ENCODE data around the gene C13orf46.

C13orf46 gene

DNA sequence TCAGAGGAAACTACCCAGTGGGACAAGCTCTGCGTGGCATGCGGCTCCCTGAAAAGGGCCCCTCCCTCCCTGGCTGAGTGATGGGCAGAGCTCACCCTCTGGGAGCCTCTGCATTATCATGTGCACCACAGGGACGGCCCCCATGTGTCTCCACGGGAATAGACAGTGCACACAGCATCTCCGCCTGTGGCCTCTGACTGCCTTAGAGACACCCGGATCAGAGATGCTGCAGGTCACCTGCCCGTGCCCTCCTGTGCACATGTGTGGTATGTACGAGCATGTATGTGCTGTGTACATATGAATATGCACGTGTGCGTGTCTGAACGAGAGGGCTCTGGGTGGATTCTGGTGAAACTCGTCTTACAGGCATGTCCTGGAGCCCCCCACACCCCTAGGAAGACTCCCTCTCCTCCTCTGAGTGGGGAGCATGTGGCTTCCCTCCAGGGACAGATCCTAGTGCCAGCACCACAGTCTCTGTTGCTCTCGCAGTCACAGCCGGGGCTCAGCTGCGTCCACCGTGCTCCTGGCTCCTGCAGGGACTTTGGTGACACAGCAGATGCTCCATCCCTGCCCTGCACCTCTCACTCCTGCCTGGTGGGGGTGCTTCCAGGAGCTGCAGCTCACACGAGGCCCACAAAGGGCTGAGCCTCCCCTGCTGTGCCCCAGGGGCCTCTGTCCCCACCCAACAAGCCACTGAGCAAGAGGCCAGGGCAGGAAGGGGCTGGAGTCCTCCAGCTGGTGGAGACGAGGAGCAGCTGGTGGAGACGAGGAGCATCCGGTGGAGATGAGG lies 19.6 kb downstream of the C13orf46 start:
- DNase-seq (ENCODE audit: low spot score), result no peak

DNA sequence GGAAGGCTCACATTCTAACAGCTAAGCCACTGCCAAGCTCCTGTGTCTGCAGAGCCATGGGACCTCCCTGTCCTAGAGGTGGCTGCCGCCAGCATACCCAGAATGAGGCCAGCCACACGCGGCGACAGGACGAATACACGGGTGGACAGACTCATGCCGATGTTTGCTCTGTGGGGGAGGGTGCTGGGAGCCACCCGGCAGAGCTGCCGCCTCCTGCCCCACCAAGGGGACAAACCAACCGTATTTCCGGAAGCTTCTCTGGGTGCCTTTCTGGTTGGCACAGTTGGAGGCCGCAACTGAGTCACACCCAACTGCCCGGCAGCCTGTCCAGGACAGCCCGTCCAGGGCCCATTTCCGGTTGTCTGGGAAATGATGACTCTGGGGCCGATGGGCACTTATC lies 20.3 kb downstream of the C13orf46 start:
- no peak for DNase-seq (ENCODE audit: low spot score)

DNA sequence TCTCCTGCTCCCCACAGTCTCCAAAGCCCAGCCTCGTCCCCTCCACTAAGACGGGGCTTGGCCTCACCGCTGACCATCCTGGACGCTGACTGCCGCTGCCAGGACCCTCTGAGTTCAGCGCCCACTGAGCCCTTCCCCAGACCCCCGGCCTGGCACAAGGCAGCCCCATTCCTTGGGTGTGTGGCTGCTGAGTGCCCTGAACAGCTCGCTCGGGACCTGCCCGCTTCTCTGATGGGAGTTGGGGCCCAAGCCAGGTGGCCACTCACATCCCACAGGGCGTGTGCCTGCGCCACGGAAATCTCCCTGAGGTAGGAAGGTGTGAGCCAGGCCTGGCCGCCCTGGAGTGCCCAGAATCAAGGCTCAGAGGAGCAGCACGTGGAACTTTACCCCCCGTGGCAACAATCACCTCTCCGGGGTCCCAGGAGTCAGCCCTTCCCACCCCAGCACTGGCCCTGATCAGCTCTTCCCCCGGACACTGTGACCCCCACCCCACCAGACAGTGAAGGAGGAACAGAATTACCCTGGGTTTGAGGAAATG lies 20.8 kb downstream of the C13orf46 start:
- no peak for DNase-seq (ENCODE audit: low spot score)

DNA sequence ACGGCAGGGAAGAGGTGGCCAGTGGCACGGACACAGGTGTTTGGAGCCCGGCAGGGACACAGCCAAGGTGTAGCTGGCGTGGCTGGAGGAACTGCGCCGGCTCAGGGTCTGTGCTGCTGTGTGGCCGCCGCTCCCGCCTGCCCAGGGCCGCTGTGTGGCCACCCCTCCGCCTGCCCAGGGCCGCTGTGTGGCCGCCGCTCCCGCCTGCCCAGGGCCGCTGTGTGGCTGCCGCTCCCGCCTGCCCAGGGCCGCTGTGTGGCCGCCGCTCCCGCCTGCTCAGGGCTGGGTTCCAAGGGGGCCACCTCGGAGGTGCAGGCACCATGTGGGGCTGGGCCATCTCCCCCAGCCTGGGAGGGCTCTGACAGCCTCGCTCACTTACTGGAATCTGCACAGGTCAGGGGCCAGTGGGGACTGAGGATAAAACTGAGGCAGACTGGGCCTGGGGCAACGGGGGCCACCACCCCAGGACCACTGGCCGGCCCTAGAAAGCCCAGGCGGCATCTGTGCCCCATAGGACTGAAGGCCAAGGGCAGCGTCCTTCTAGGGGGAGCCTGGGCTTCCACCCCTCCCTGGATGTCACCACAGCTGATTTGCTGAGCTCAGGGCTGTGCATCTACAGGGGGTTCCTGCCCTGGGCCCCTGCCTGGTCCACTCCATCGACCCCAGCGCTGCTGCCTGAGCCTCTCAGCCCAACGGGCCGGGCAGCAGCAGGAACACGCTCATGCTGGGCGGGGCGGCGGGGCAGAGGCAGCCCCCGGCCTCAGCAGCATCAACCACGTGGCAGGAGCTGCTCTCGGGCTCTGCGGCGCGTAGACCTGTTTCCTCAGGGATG lies 21.5 kb downstream of the C13orf46 start:
- no peak for DNase-seq (ENCODE audit: low spot score)

DNA sequence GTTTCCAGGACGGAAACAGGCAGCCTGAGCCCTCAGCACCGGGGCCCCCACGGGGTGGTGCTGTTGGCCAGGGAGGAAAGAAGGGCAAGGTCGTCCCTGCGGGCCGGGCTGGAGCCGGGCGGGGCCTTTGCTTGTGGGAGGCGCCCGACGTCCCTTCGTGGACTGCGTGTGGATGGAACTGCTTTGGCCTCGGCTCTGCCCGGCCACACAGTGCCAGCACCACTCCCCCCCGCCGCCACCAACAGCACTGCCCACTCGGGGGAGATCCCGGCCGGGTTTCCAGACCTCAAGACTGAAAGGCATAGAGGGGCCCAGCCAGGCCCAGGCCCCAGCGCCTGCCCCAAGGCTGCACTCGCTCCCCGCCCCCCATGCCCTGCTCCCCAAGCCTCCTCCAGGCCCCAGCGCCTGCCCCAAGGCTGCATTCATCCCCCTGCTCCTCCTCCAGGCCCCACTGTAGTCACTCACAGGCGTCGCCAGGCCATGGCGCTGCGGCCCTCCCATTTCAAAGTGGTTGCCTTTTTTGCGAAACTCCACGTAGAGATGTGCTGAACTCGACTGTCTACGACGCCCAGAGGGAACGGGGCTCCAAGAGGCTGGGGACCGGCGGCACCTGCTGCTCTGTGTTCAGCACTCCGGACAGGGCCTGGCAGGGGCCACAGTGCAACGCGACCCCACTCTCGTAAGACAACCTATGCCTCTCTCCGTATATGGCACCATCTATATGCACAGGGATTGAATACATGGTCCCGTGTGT lies 22.5 kb downstream of the C13orf46 start:
- DNase-seq (ENCODE audit: low spot score), result peak; percentile 87

DNA sequence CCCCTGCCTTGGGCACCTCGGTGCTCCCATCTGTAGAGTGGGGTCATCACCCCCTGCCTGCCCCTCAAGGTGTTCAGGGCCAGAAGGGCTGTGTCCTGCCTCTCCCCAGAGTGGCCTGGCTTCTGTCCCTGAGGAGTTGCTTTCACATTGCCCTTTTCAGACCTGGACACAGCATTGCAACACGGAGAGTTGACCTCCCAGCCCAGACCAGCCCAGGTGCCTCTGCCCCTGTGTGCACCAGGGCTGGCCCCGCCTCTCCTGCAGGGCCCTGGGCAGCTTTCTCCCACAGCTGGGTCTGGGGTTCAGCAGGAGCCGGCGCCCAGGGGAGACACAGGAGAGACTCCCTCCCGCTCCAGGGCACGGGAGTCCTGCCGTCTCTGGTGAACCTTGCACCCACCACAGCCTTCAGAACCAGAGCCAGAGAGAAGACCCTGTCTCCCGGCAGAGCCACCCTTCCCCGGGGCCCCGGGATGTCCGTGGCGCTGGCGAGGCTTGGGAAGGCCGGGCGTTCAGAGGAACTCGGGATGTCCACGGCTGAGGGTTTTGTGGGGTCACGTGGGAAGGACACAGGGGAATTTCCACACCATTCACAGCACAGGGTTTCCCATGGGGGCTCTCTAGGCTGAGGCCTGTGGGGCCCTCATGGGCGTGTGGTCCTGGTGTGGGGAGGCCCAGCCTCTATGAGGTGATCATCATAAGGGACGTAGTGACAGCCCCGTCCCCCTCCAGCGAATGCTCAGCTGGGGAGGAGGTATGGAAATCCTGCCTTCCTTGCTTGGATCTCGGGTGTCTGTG lies 23.2 kb downstream of the C13orf46 start:
- no peak for DNase-seq (ENCODE audit: low spot score)

DNA sequence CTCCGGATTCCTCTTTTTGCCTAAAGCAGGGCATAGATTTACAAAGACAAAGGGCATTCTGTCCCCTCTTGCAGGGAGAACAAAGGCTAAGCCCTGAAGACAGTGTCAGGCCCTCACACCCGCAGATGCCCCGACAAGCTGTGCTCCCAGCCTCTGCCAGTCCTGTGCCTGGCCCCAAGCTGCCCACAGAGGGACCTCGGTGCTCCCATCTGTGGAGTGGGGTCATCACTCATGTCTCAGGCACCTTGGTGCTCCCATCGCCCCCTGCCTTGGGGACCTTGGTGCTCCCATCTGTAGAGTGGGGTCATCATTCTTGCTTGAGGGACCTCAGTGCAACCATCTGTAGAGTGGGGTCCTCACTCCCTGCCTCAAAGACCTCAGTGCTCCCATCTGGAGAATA lies 24.3 kb downstream of the C13orf46 start:
- DNase-seq (ENCODE audit: low spot score), result no peak

DNA sequence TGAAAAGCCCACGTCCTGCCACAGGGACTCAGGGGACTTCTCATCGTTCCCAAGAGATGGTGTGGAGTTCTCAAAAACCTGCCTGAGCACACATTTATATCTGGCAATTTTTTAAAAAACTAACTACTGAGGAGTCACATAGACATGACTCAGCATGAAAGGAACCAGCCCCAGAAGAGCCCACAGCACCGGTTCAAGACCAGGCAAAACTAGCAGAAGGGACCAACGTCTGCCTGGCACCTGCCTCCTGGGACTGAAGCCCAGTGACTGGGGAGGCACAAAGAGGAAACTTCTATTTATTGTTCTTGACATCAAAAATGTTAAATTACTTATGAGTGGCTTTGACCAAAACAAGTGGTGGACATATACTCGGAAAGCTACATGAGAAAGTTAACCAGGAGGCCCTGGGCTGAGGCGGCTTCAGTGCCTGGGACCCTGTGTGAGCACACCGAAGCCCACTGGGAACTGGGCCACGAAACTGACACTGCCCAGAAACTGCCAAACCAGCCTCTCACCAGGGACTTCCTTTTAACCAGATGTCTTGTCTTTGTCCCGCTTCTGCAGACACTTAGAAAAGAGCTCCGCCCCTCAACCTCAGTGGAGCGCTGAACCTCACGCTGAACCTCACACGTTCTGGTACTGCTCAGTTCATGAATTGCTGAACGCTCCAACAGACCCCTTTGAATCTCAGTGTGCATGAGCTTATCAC lies 25.7 kb downstream of the C13orf46 start:
- DNase-seq (ENCODE audit: low spot score), result no peak

DNA sequence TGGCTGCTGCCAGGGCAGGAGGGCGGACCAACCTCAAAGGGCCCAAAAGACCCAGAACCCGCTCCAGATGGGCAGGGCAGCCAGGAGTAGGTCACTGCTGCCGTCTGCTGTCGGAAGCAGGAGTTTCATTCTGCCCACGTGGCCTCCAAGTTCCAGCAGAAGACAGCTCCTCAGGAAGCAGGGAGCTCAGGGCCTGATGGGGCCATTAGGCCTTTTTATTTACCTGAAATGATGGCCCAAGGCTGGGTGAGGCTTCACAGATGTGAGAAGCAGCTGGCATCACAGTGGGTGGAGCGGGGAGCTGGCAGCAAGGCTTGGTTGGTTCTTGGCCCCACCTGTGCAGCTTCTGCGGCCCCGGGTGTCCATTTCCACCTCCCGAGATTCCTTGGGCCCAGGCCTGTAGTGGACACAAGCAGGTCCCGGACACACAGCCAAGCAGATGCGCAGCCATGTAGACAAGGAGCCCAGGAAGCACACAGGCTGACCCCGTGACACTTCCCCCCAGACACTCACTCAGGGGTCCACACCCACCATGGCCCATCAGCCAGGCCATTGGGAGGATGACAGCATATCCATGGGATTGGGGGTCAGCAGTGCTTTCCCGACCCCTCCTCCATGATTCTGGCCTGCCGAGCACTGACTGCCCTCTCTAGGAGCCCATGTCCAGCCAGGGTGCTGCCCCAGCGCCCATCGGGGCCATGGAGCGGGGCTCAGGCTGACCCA lies 26.4 kb downstream of the C13orf46 start:
- no peak for DNase-seq (ENCODE audit: low spot score)

DNA sequence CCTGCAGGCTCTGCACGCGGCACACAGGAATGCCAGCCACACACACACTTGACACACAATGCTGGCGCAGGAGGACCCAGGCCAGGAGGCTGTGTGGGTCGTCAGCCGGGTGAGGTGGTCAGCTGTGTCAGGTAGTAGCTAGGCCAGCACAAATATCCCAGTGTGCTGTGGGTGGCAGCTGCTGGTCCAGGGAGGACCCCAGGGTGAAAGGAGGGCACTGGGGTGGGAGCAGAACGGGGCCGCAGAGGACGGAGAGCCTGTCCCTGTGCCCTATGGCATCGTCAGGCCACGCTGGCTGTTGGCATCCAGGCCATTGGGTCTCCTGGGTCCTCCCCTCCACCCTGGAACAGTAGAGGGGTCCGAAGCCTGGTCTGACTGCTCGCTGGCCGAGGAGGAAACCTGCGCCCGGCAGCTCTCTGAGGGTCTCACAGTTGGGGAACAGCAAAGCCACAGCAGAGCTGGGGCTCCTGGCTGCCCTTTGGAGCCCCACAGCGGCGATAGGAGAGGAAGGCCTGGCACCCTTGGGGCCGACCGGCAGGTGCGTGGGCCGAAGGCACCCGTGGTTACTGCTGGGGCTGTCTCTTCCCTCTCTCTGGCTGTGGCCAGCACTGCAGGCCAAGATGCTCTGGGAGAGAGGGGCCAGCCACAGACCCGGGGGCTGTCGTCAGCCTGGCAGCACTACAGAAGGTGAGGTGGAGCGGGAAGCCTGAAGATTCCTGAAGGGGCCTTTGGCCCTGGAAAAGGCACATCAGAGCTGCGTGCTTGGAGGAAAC lies 27.3 kb downstream of the C13orf46 start:
- no peak for DNase-seq (ENCODE audit: low spot score)

DNA sequence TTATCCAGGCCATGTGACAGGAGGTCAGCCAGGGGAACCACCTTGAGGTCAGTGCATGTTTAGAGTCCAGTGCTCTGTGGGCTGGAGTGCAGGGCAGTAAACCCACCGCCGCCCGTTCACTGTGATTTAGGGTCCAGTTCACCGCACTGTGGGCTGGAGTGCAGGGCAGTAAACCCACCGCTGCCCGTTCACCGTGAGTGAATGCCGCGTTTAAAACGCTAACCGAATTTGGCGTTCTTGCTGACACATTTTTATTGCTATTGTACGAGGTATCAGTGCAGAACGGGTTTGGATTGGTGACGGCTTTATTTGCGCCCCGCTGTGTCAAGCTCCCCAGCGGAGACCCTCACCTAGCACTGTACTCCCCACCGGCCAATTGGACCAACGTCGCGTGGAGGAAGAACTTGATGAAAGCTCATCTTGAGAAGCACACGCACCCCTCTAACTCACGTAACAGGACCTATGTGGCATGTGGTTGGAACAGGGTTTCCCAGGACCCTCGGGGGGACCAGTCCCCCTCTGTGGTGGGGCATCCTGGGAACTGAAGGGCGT lies 27.9 kb downstream of the C13orf46 start:
- DNase-seq (ENCODE audit: low spot score), result no peak

DNA sequence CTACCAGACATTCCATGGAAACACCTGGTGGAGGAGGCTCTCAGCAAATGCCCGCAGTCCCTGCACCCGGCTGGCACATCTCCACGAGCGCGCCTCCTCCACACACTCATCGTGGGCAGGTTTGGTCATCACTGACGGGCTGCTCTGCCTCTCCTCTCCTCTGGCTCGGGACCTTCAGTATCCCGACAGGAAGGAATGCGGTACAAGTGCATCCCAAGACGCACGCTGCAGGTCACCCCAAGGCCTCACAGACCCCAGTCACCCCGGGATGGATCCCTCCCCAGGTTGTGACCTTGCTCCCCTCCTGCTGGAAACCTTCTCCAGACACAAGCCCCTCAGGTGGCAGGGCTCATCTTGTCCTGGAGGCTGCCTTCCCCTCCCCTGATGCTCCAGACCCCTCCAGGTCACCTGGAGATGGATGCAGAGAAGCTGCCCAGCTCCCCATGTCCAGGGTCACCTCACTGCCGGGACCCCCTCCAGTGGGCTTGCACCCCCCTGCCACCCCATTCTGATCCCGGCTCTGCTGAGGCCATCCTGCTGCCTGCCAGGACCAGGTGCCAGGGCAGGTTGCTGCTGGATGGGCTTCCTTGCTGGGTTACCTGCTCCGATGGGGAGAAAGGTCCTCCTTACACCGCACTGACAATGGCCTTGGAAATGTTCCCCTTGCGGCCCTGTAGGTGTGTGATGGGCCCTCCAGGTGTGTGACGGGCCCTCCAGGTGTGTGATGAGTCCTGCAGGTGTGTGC lies 29.9 kb downstream of the C13orf46 start:
- DNase-seq (ENCODE audit: low spot score), result no peak

DNA sequence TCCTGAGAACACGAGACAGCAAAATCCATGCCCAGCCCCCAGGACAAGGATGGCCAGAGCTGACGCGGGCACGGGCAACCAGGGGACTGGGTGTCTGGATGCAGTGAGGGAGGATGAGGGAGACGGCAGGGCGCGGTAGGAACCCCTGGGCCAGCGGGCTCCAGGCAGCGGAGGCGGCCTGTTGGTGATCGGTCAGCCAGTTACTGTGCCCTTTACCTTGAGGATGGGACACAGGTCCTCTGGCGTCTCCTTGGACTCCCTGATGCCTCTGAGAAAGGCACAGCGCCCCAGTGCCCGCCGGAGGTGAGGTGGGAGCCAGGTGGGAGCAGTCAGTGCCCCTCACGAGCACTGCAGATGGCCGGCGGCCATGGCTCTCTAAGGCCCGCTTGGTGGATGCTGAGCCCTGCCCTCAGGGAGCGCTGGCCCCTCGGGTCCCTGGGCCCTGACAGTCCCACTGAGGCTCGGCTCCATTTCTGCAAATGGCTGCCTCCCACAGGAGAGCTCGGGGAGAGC lies 31.2 kb downstream of the C13orf46 start:
- DNase-seq (ENCODE audit: low spot score), result no peak

DNA sequence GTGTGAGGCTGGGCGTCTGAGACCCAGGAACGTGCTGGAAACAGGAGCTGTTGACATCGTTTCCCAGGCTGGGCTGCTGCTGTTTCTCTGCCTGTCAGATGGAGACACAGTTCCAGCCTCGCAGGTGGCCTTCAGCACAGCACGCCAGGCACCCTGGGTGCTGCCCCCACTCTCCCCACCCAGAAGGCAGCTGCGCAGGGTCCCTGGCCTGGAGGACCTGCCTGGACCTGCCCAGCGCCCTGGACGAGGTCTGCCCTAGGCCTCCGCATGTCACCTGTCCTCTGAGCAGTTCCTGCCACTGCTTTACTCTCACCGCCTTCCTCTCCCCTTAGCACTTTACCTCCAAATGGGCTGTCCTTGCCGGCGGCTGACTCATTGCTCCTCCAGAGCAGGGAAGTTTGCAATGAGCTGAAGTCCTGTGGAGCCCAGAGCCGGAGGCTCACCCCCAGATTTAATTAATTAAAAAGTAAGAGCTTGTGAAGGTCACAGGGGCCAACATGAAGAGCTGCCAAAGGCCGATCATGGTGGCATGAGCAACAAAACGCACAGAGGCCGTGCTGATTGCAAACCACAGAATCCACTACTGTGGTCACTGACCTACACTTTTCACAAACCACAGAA lies 32.2 kb downstream of the C13orf46 start:
- DNase-seq (ENCODE audit: low spot score), result no peak

DNA sequence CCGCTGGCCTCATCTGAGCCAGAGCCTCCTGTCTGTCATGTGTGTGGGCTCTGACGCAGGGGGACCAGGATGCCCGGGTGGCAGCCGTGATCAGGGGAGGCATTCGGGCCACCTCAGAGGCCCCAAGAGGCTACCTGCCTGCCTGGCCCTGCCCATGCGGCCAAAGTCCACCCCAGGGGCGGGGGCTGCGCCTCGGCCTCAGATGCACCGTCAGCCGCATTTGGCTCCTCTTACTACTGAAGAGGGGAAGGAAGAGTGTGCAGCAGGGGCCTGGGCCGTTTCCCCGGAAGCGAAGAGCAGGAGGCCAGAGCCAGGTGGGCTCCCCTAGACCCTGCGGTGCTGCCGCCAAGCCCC lies 34.0 kb downstream of the C13orf46 start:
- DNase-seq (ENCODE audit: low spot score), result no peak

DNA sequence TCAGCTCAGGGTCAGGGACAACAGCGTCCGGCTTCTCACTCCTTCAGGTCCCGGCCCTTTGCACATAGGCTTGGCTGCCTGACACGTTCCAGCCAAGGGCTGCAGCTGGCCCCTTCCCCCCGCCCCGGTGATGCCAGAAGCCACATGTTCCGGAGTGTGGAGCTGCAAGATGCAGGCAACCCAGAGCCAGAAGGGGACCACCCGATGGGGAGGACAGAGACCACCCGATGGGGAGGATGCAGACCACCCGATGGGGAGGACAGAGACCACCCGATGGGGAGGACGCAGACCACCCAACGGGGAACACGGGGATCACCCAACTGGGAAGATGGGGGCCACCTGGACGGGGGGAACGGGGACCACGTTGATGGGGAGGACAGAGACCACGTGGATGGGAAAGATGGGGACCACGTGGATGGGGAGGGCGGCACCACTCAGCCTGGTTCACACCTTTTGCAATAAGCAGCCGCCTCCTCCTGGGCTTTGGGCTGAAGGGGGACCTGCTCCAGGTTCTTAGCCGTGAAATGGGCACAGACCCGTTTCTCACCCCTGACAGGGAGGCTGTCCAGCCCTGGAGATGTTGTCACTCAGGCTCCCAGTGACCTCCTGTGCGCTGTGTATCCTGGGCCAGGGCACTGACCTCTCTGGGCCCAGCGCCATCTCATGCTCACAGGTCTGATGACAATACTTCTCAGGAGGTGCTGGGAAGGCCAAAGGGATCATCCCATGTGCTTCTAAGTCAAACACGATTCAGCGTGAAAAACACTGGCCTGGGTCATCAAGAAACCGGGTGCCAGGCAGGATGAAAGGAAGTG lies 34.5 kb downstream of the C13orf46 start:
- DNase-seq (ENCODE audit: low spot score), result no peak

DNA sequence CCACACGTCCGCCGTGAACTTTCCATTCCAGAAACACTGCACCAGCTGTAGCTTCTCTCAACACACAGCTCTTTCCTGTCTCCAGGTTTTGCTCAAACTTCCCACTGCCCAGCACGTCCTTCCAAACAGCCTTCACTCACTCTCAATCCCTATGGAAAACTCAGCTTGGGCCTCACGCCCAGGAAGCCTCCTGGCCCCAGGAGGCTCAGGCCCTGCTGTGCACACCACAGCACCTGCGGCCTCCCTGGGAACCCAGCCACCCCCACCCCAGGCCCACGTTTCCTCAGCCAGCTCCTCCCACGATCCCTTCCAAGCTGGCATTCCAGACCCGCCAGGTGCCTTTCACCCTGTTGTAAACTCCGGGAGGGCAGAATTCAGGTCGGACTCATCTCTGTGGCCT lies 35.2 kb downstream of the C13orf46 start:
- DNase-seq (ENCODE audit: low spot score), result no peak
